ENCODE results near the gene SLC25A13. TPM values are rescaled to one million over a fixed set of nuclear protein-coding genes. Genes with fewer than 3 reads are reported as not detected.
A peak's percentile ranks its signal among the peaks of the same experiment; 100 is the strongest.
"Not testable (repeated sequence)": the region's sequence is repeated elsewhere in the genome, so short reads cannot be mapped to it uniquely, and the experiment has no call there.

The SLC25A13 gene
- total and polyA plus RNA-seq, 2 of the 4 experiments (the other 2 are of a cell fraction): 7.4 to 11.7 TPM

DNA sequence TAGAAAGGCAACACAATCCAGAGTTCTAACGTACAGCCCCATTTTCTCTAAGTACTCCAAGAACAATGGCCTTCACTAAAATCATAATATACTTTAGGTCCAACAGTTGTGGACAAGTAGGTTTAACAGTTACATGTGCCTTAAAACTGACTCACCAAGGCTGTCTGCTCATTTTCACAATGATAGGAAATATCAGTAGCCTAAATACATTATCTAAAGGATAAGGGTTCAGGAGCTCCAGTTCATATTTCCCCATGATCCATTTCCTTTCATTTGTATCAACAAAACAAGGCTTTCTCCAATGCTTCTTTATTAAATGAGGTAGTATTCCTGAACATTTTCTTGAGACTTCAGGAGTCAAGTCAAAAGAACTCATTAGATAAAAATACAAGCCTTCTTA lies 164.0 kb downstream of the SLC25A13 start:
- H2BK5ac ChIP-seq (ENCODE audit: low read depth, low read length, poor library complexity, severe bottlenecking): no peak overlapping the region
- no peak overlapping the region for H3K4ac ChIP-seq (ENCODE audit: low read depth, low read length)
- WGBS, 2 experiments (ENCODE audit: extremely low coverage in 2 of 2, insufficient read length in 1 of 2): no CpG with 5 or more reads among the region's 1 CpG
- no peak overlapping the region for H2AFZ ChIP-seq (replicated peaks; ENCODE audit: low read length, poor library complexity)
- no peaks in the 10 kb centered on the region for H3K79me1 ChIP-seq (ENCODE audit: low read depth in 1 of 2, low read length in 2 of 2)
- in situ Hi-C loops (cut with MboI; ENCODE audit: low sequenced_read_pairs): no loop called here
- no peak overlapping the region for H3K23ac ChIP-seq (ENCODE audit: low read depth, low read length)
- no peak overlapping the region for H3K14ac ChIP-seq (replicated peaks; ENCODE audit: low read depth, low read length)
- no peak overlapping the region for H4K8ac ChIP-seq (ENCODE audit: low read depth in 2 of 2, low read length in 2 of 2)
- no peaks in the 10 kb centered on the region for H3K27me3 ChIP-seq (ENCODE audit: control insufficient read depth, insufficient read depth, low read length)
- no peaks in the 10 kb centered on the region for H3K9me3 ChIP-seq (ENCODE audit: control insufficient read depth, insufficient read depth, low read length)
- H2BK20ac ChIP-seq (ENCODE audit: low read depth, low read length): no peak overlapping the region
- ATAC-seq (ENCODE audit: low read depth) (no peak), DNase-seq (no peak)
- no peak overlapping the region for H4K5ac ChIP-seq (ENCODE audit: low read depth, low read length)
- no peak overlapping the region for H2BK120ac ChIP-seq (ENCODE audit: low read depth, low read length)
- no peak overlapping the region for H3K56ac ChIP-seq (ENCODE audit: extremely low read depth, insufficient read depth, low read length)
- H3K4me2 ChIP-seq (ENCODE audit: low read depth, low read length): no peak overlapping the region
- ChIA-PET CTCF (no interaction called here), POLR2A (ENCODE audit: unreplicated experiment) (interaction anchor here (0.6 kb wide), 1 partner anchor 19 kb away, joined by 4 read pairs; no protein-coding TSS in a partner anchor)
- H3K36me3 ChIP-seq (ENCODE audit: control insufficient read depth, insufficient read depth, low read length): no peaks in the 10 kb centered on the region
- no TSS peak for BruUV-seq (replicated peaks)
- H4K20me1 ChIP-seq (ENCODE audit: insufficient read depth, low read length): no peaks in the 10 kb centered on the region
- peaks cover 2% of the 10 kb centered on the region; the same call in 1 of the 2 replicates for H3K9me1 ChIP-seq (ENCODE audit: insufficient read depth, low read length)
- H4K91ac ChIP-seq (ENCODE audit: insufficient read depth, low read depth, low read length): no peak overlapping the region
- no peak overlapping the region for H2AK9ac ChIP-seq (replicated peaks; ENCODE audit: low read depth, low read length, poor library complexity)
- no peak overlapping the region for H3K9ac ChIP-seq (ENCODE audit: low read depth, low read length)
- H3K4me3 ChIP-seq (ENCODE audit: insufficient read depth, low read depth, low read length): no peak overlapping the region
- dilution Hi-C loops (cut with HindIII; ENCODE audit: low sequenced_read_pairs, unreplicated experiment): no loop called here
- H3K18ac ChIP-seq (ENCODE audit: low read depth, low read length): no peak overlapping the region
- no peak overlapping the region for H2BK15ac ChIP-seq (ENCODE audit: low read depth, low read length)
- TF ChIP-seq NFE2L2 (IDR thresholded peaks at IDR 0.05; ENCODE audit: low read depth, low read length) (no peak), MAFK (IDR thresholded peaks at IDR 0.05; ENCODE audit: low read depth, low read length) (no peak), POLR2A (IDR thresholded peaks at IDR 0.05; ENCODE audit: low read depth, low read length) (no peak), FOS (IDR thresholded peaks at IDR 0.05; ENCODE audit: low read depth, low read length) (no peak)
- TF ChIP-seq, protein P1, sequence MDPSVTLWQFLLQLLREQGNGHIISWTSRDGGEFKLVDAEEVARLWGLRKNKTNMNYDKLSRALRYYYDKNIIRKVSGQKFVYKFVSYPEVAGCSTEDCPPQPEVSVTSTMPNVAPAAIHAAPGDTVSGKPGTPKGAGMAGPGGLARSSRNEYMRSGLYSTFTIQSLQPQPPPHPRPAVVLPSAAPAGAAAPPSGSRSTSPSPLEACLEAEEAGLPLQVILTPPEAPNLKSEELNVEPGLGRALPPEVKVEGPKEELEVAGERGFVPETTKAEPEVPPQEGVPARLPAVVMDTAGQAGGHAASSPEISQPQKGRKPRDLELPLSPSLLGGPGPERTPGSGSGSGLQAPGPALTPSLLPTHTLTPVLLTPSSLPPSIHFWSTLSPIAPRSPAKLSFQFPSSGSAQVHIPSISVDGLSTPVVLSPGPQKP (IDR thresholded peaks at IDR 0.05; ENCODE audit: borderline replicate concordance, low read depth, low read length): no peak
- TF ChIP-seq, protein P2, sequence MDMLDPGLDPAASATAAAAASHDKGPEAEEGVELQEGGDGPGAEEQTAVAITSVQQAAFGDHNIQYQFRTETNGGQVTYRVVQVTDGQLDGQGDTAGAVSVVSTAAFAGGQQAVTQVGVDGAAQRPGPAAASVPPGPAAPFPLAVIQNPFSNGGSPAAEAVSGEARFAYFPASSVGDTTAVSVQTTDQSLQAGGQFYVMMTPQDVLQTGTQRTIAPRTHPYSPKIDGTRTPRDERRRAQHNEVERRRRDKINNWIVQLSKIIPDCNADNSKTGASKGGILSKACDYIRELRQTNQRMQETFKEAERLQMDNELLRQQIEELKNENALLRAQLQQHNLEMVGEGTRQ (IDR thresholded peaks at IDR 0.05; ENCODE audit: low read depth, low read length): no peak
- H2AK5ac ChIP-seq (ENCODE audit: low read depth, low read length): no peak overlapping the region
- no peaks in the 10 kb centered on the region for H3K4me1 ChIP-seq (ENCODE audit: control insufficient read depth, insufficient read depth, low read length)
- no peak overlapping the region for H3K27ac ChIP-seq (ENCODE audit: insufficient read depth, low read length)
- intact Hi-C loops (cut with micrococcal nuclease): no loop called here

DNA sequence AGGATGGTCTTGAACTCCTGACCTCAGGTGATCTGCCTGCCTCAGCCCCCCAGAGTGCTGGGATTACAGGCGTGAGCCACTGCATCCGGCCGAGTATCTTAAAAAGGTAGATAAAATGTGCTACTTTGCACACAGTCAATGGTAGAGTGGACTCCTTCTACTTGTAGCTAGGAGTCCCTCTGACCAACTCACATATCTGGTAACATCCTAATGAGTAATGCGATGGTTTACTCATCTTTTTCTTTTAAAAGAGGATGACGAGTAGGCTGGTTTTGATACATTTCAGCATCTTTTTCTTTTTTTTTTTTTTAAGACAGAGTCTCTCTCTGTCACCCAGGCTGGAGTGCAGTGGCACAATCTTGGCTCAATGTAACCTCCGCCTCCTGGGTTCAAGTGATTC lies 167.4 kb downstream of the SLC25A13 start:
- in situ Hi-C loops (cut with MboI; ENCODE audit: low sequenced_read_pairs); H2BK15ac ChIP-seq (ENCODE audit: low read depth, low read length); H3K36me3 ChIP-seq (ENCODE audit: control insufficient read depth, insufficient read depth, low read length); H2AFZ ChIP-seq (replicated peaks; ENCODE audit: low read length, poor library complexity); POLR2A ChIA-PET (ENCODE audit: unreplicated experiment); intact Hi-C loops (cut with micrococcal nuclease); H4K20me1 ChIP-seq (ENCODE audit: insufficient read depth, low read length); H3K23ac ChIP-seq (ENCODE audit: low read depth, low read length); H2BK20ac ChIP-seq (ENCODE audit: low read depth, low read length); CTCF ChIA-PET; H3K79me1 ChIP-seq (ENCODE audit: low read depth in 1 of 2, low read length in 2 of 2); H2BK120ac ChIP-seq (ENCODE audit: low read depth, low read length); H3K4me1 ChIP-seq (ENCODE audit: control insufficient read depth, insufficient read depth, low read length); BruUV-seq (replicated peaks); dilution Hi-C loops (cut with HindIII; ENCODE audit: low sequenced_read_pairs, unreplicated experiment); H4K5ac ChIP-seq (ENCODE audit: low read depth, low read length); H3K9me1 ChIP-seq (ENCODE audit: insufficient read depth, low read length); H3K4me3 ChIP-seq (ENCODE audit: insufficient read depth, low read depth, low read length); H3K56ac ChIP-seq (ENCODE audit: extremely low read depth, insufficient read depth, low read length); H3K18ac ChIP-seq (ENCODE audit: low read depth, low read length); H3K9ac ChIP-seq (ENCODE audit: low read depth, low read length); H3K14ac ChIP-seq (replicated peaks; ENCODE audit: low read depth, low read length); H4K8ac ChIP-seq (ENCODE audit: low read depth in 2 of 2, low read length in 2 of 2); H4K91ac ChIP-seq (ENCODE audit: insufficient read depth, low read depth, low read length); H3K27ac ChIP-seq (ENCODE audit: insufficient read depth, low read length); H3K27me3 ChIP-seq (ENCODE audit: control insufficient read depth, insufficient read depth, low read length); H2BK5ac ChIP-seq (ENCODE audit: low read depth, low read length, poor library complexity, severe bottlenecking); H3K9me3 ChIP-seq (ENCODE audit: control insufficient read depth, insufficient read depth, low read length); H2AK5ac ChIP-seq (ENCODE audit: low read depth, low read length); H3K4ac ChIP-seq (ENCODE audit: low read depth, low read length); H3K4me2 ChIP-seq (ENCODE audit: low read depth, low read length); H2AK9ac ChIP-seq (replicated peaks; ENCODE audit: low read depth, low read length, poor library complexity): not testable (repeated sequence)
- peak; percentile 60; the same call in 1 of the 2 replicates for ATAC-seq (ENCODE audit: low read depth)
- WGBS, 2 experiments (ENCODE audit: extremely low coverage in 2 of 2, insufficient read length in 1 of 2): no CpG with 5 or more reads among the region's 6 CpGs
- DNase-seq: peak; percentile 76

Data from IMR-90 (cell line).